GM12892 (cell line): Measurements from ENCODE around the gene TRIM14.

ENCODE experiments used
- POLR2A ChIP-seq: IDR thresholded peaks from 2 replicates; pipeline ENCODE4 v1.6.1; 2011; ENCODE audit warnings: low read depth, low read length, control low read depth
- POLR2AphosphoS5 ChIP-seq: IDR thresholded peaks from 2 replicates; pipeline ENCODE4 v1.6.1; 2011; ENCODE audit warnings: low read depth, low read length, control low read depth
- TAF1 ChIP-seq: IDR thresholded peaks from 2 replicates; pipeline ENCODE4 v1.6.1; 2011; ENCODE audit warnings: low read depth, mild to moderate bottlenecking, control low read depth, low read length, borderline replicate concordance

DNA sequence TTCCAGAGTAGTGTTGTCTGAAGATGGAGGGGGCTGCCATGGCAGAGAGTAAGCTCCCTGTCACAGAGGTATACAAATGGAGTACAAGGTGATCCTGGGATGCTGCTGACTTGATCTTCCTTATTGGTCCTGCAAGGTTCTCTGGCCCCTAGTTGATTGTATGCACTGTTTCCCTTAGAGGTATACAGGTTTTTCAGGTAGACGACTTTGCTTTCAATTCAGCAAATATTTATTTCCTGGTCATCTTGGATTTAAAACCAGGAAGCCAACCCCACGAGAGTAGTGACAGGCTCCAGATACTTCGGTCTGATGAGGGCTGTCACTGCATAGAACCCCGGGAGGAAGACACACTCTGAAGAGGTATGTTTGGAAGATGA lies 16.5 kb upstream of the TRIM14 start:
- TF ChIP-seq POLR2AphosphoS5, result no peak
- no peak for TF ChIP-seq TAF1
- no peak for TF ChIP-seq POLR2A
